Measurements from ENCODE around the gene LRRFIP2.

DNA sequence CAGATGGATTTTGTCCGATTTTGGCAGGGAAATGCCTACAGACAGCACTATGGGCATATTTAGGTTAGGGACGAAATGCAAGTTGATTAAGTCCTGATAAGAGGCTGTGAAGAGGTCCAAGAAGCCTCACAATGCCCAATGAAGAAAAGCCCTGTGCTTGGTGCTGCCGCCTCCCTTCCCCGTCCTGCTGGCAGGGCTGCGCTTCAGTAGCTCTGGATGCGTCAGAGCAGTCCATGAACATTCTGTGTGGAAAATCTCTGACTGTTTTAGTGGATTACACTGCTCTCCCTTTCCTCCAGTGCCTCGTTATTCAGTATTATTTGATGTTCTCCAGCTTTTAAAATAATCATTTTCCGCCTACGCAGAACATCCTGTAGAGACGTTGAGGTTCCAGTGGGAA is 141.4 kb downstream of the LRRFIP2 start:
- TF ChIP-seq POLR2A (IDR thresholded peaks at IDR 0.05) = no peak
- TF ChIP-seq, protein P1, sequence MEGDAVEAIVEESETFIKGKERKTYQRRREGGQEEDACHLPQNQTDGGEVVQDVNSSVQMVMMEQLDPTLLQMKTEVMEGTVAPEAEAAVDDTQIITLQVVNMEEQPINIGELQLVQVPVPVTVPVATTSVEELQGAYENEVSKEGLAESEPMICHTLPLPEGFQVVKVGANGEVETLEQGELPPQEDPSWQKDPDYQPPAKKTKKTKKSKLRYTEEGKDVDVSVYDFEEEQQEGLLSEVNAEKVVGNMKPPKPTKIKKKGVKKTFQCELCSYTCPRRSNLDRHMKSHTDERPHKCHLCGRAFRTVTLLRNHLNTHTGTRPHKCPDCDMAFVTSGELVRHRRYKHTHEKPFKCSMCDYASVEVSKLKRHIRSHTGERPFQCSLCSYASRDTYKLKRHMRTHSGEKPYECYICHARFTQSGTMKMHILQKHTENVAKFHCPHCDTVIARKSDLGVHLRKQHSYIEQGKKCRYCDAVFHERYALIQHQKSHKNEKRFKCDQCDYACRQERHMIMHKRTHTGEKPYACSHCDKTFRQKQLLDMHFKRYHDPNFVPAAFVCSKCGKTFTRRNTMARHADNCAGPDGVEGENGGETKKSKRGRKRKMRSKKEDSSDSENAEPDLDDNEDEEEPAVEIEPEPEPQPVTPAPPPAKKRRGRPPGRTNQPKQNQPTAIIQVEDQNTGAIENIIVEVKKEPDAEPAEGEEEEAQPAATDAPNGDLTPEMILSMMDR (IDR thresholded peaks at IDR 0.05) = no peak
